Measurements from ENCODE around the gene SMAD3. TPM values are rescaled to one million over a fixed set of nuclear protein-coding genes. Genes with fewer than 3 reads are reported as not detected.
A peak's percentile ranks its signal among the peaks of the same experiment; 100 is the strongest.

SMAD3 gene
- total RNA-seq, 1 donor from 2014 or later = 58.8 TPM

- no peak for ATAC-seq
- intact Hi-C loops (cut with DNase I) = no loop called here
- DNase-seq (ENCODE audit: low spot score) = peak; percentile 60
Observed at GRCh38 chr15:67180035-67180434, 114.6 kb downstream of the SMAD3 start.

DNA sequence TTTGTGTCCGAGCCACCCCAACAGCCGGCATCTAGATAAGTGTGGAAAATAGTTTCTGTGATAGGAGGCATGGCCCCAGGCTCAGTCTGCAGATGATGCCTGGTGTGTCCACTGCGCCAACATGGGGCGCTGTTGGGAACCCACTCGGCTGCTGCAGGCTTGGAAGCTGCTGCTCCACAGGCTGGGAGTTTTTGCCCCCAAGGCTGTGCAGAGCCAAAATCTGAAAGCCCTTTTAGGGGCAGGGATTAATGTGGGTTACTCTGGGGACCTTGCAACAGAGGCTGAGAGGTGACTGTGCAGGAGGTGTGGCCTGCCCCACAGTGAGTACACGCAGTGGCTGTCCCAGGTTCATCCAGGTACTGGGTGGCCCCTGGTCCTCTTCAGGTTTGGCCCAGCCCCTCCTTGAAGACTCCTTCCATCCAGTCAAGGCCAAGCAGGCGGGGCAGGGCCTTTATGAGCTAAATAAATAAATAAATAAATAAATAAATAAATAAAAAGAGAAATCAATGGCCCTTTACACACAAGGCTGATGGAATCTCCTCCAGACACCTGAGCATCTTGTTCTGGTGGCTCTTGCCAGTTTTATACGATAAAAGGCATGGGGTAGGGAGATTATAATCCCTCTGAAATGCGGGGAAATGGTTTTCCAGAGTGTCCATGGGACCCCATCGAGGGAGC is 115.3 kb downstream of the SMAD3 start:
- DNase-seq (ENCODE audit: low spot score) = peak; percentile 42
- no peak for ATAC-seq
- intact Hi-C loops (cut with DNase I) = no loop called here

DNA sequence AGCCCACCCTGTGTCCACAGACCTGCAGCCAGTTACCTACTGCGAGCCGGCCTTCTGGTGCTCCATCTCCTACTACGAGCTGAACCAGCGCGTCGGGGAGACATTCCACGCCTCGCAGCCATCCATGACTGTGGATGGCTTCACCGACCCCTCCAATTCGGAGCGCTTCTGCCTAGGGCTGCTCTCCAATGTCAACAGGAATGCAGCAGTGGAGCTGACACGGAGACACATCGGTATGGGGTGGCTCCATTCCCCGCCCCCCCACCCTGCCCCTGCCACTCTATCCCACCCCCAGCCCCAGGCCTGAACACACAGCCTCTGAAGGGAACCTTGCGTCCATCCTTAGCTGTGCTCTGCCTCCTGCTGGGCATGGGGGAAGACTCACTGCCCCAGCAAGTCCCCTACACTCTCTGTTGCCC is 115.8 kb downstream of the SMAD3 start:
- ATAC-seq (no peak), DNase-seq (ENCODE audit: low spot score) (peak; percentile 53)
- intact Hi-C loops (cut with DNase I) = no loop called here

DNA sequence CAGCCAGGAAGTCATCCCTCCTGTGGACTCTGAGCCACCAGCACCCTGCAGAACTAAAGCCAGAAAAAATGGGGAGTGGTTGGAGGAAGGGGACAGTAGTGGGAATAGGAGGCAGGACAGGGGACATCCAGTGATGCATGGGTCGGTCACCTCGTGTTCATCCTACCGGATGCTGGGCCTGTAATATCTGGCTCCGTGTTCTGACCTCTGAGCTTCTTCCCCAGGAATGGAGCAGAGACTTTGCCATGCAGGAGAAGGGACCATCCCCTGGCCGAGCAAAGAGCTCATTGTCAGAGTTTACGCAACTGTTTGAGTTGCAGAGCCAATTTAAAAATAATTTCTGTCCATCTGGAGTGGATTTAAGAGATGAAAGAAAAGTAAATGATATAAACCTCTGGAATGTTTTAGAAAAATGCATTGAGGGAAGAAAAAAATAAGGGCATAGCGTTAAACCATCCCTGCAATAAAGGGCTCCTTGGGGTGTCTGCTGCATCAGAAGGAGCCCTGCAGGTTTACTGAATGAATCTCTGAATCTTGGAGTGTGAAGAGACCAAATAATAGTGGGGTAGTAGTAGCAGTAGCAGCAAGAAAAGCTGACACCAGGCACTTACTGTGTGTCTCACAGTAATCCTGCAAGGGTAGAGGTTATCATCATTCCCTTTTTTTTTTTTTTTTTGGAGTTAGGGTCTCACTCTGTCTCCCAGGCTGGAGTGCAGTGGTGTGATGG is 118.2 kb downstream of the SMAD3 start:
- intact Hi-C loops (cut with DNase I) = no loop called here
- peak; percentile 67 for DNase-seq (ENCODE audit: low spot score)
- ATAC-seq = peak; percentile 89

DNA sequence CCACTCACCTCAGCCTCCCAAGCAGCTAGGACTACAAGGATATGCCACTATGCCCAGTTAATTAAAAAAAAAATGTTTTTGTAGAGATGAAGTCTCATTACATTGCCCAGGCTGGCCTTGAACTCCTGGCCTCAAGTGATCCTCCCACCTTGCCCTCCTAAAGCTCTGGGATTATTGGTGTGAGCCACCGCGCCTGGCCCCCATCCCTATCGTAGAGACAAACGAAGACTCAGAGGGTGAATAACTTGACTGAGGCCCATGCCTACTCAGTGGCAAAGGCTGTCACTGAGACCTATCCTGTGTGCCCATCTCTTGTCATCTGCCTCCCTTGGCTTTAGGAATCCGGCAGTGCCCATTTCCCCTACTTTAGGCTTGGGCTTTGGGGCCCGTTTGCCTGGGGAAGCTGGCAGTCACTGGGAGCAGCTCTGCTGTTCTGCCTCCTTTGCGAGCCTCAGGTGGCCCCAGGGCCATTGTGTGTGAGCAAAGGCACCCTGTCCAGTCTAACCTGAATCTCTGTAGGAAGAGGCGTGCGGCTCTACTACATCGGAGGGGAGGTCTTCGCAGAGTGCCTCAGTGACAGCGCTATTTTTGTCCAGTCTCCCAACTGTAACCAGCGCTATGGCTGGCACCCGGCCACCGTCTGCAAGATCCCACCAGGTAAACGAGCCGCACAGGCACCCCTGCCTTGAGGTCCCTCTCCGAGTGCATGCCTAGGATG is 119.0 kb downstream of the SMAD3 start:
- DNase-seq (ENCODE audit: low spot score) (peak; percentile 61), ATAC-seq (no peak)
- intact Hi-C loops (cut with DNase I) = no loop called here

DNA sequence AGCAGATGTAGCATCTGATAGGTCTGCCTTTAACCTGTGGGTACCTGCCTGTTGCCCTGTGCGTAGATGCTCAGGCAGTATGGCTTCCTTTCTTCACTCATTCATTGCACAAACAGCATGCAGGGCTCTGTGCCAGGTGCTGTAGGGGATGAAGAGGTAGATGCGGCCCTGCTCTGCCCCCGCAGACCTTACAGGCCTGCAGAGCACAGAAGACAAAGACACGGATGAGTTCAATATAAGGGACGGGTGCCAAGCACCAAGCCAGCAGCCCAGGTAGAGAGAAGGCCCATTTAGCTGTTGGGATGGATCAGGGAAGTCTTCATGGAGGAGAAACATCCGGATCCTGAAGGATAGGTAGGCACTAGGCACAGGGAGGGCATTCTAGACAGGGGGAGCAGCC is 119.6 kb downstream of the SMAD3 start:
- DNase-seq (ENCODE audit: low spot score) = peak; percentile 51
- intact Hi-C loops (cut with DNase I) = no loop called here
- no peak for ATAC-seq

DNA sequence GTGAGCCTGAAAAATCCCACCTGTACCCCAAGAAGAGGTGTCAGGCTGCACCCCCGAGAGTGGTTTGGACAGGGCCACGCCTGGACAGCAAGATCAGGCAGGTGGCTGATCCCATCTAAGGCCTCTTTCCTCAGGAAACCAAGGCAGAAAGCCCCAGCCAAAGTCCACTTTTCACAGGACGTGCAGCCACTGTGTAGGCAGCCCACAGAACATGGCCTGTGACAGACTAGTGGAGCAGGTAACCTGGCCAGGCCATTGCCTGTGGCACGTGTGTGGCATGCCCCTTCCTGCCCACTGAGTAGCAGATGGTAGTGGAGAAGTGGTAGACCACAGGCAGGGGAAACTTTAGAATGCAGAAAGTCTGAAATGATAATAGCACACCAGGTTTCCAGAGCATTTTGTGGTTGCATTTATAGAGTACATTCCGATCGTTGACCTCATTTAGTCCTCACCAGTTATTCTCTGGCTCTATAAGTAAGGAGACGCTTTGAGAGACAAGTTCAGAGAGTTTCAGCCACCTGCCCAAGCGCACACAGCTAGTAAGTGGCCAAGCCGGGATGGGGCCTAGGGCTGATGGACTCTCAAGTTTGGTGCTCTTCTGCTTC is 120.3 kb downstream of the SMAD3 start:
- ATAC-seq = no peak
- intact Hi-C loops (cut with DNase I) = no loop called here
- DNase-seq (ENCODE audit: low spot score) = peak; percentile 55

DNA sequence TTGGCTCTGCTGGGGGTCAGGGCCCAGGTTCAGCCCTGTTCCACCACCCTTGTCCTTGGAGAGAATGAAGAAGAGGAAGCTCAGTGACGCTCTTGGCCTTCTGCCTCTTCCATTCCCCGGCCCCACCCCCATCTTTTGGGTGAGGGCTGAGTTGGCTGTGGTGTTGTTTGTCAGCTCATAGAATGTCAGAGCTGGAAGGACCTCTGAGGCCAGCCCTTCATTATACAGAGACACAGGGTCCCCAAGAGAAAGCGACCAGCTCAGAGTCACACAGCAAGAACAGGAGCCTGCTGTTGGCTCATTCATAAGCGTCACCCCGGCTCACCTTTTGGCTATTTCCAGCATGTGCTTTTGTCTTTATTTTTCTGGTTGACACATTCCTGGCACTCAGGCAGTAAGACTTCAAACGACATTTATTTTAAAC is 120.8 kb downstream of the SMAD3 start:
- intact Hi-C loops (cut with DNase I) = no loop called here

GRCh38 chr15:67186688-67187087 is 121.3 kb downstream of the SMAD3 start:
- intact Hi-C loops (cut with DNase I) = no loop called here
- ATAC-seq (no peak), DNase-seq (ENCODE audit: low spot score) (peak; percentile 60)

More for the DNA sequence above, 120.8 kb downstream of the SMAD3 start:
- DNase-seq (ENCODE audit: low spot score) (peak; percentile 78), ATAC-seq (peak; percentile 13)

DNA sequence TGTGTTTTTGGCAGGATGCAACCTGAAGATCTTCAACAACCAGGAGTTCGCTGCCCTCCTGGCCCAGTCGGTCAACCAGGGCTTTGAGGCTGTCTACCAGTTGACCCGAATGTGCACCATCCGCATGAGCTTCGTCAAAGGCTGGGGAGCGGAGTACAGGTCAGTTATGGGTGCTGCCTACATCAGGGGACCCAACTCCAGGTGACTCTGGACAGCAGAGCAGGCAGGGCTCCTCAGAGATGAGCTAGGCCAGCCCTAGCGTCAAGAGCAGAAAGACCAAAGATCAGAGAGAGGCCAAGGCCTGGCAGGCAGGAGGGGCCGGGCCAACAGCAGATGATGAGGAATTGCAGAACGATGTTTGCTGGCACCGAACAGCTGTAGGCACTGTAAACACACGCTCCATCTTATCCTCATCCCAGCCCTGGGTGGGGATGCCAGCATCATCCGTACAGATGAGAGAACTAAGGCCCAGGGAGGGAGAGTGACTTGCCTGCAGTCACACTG is 122.0 kb downstream of the SMAD3 start:
- ATAC-seq (no peak), DNase-seq (ENCODE audit: low spot score) (peak; percentile 55)
- intact Hi-C loops (cut with DNase I) = no loop called here

GRCh38 chr15:67188551-67189218 is 123.3 kb downstream of the SMAD3 start:
- intact Hi-C loops (cut with DNase I) = no loop called here
- ATAC-seq (peak; percentile 61), DNase-seq (ENCODE audit: low spot score) (peak; percentile 80)

DNA sequence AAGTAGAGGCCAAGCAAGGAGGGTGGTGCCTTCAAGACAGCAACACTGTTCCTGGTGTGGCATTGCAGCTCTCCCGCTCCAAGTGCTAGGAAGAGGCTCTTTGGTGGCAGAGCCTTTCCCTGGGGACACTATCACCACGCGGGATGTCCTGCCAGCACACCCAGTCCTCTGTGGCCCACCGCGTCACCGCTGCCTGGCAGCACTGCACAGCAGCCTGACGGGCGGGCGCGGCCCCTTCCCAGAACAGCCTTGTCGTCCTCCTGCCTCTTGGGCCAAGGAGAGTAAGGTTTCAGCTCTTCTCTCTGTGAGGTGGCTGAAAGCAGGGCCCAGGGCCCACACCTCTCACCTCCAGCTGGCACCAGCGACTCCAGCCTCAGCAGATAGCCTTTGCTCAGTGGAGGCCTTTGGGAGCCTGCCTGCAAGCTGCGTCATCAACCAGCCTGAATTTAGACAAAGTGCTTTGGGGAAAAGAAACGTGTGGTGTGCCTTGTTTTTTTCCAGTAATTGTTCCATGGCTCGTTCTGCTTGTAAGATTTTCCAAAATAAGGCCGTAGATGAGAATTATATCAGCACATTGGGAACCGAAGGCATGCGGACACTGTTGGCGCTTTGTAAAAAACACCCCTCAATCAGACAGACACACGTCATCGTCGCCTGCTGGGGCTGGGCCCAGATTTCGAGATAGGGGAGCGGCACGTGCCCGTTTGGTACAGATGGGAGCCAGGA is 124.1 kb downstream of the SMAD3 start:
- ATAC-seq (peak; percentile 86), DNase-seq (ENCODE audit: low spot score) (peak; percentile 91)
- intact Hi-C loops (cut with DNase I) = no loop called here

DNA sequence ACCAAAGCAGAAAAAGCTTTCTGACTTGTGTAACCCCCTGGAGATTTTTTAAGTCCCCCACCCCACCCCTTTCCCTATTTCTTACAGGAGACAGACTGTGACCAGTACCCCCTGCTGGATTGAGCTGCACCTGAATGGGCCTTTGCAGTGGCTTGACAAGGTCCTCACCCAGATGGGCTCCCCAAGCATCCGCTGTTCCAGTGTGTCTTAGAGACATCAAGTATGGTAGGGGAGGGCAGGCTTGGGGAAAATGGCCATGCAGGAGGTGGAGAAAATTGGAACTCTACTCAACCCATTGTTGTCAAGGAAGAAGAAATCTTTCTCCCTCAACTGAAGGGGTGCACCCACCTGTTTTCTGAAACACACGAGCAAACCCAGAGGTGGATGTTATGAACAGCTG is 124.9 kb downstream of the SMAD3 start:
- intact Hi-C loops (cut with DNase I) = no loop called here
- DNase-seq (ENCODE audit: low spot score) (no peak), ATAC-seq (no peak)

DNA sequence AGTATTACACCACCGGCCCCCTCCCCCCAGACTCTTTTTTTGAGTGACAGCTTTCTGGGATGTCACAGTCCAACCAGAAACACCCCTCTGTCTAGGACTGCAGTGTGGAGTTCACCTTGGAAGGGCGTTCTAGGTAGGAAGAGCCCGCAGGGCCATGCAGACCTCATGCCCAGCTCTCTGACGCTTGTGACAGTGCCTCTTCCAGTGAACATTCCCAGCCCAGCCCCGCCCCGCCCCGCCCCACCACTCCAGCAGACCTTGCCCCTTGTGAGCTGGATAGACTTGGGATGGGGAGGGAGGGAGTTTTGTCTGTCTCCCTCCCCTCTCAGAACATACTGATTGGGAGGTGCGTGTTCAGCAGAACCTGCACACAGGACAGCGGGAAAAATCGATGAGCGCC is 125.4 kb downstream of the SMAD3 start:
- intact Hi-C loops (cut with DNase I) = no loop called here
- DNase-seq (ENCODE audit: low spot score) (no peak), ATAC-seq (no peak)

GRCh38 chr15:67192185-67192820 is 126.9 kb downstream of the SMAD3 start:
- no peak for ATAC-seq
- intact Hi-C loops (cut with DNase I) = no loop called here
- DNase-seq (ENCODE audit: low spot score) = no peak

DNA sequence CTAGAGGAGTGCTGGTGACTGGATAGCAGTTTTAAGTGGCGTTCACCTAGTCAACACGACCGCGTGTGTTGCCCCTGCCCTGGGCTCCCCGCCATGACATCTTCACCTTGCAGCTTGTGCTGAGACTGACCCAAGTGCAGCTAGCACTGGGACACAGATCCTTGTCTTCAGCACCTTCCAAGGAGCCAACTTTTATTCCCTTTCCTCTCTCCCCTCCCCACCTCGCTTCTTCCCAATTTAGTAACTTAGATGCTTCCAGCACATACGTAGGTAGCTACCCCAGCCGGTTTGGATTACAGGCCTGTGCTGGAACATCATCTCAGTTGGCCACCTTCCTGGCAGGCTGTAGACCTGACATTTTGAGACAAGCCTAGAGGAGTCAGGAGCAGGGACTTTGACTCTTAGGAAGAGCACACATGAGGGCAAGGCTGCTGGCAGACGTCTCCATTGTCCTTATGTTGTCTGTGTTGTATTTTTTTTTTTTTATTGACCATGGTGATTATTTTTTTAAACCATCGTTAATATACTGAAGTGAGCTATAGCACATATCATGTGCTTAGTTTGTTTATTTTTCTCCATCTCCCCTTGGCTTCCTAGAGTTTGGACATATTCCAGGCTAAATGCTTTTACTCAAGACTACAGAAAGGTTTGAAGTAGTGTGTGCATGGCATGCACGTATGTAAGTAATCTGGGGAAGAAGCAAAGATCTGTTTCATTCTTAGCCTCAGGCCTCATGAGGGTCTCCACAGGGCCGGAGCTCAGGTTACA is 128.0 kb downstream of the SMAD3 start:
- ATAC-seq = no peak
- DNase-seq (ENCODE audit: low spot score) = no peak
- intact Hi-C loops (cut with DNase I) = no loop called here

All from sciatic nerve (tissue), 2 donors.